ENCODE measurements around the gene SORCS1. TPM values are rescaled to one million over a fixed set of nuclear protein-coding genes. Genes with fewer than 3 reads are reported as not detected.
A peak's percentile ranks its signal among the peaks of the same experiment; 100 is the strongest.

SORCS1 gene
- total RNA-seq, 1 experiment from 2014 or later: not detected

DNA sequence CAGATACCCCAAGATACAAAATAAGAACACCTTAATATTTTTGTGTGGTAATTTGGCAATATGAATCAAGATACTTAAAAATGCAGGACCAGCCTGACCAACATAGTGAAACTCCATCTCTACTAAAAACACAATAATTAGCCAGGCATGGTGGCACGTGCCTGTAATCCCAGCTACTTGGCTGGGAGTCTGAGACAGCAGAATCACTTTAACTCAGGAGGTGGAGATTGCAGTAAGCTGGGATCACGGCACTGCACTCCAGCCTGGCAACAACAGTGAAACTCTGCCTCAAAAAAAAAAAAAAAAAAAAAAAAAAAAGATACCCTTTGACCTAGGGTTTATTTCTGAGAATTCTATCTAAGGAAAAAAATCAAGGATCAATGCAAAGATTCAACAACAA lies 450.7 kb downstream of the SORCS1 start:
- ChIA-PET CTCF (no interaction called here), POLR2A (no interaction called here)
- H3K36me3 Mint-ChIP-seq (ENCODE audit: insufficient read depth, unreplicated experiment): no peaks in the 10 kb centered on the region
- no peak for DNase-seq
- no TSS peak for BruUV-seq (replicated peaks)
- no peak for TF ChIP-seq CTCF (IDR thresholded peaks at IDR 0.05; ENCODE audit: insufficient read depth in 1 of 2, low read depth in 1 of 2, low read length in 1 of 2, severe bottlenecking in 1 of 2, unreplicated experiment in 1 of 2)
- no peak overlapping the region for H3K4me3 Mint-ChIP-seq (ENCODE audit: unreplicated experiment)
- H3K27me3 Mint-ChIP-seq (ENCODE audit: insufficient read depth, unreplicated experiment): peaks cover 4% of the 10 kb centered on the region
- no peak overlapping the region for H3K27ac Mint-ChIP-seq (ENCODE audit: unreplicated experiment)
- no peaks in the 10 kb centered on the region for H3K36me3 ChIP-seq (ENCODE audit: control insufficient read depth, insufficient read depth, low read length)
- no peaks in the 10 kb centered on the region for H3K4me1 ChIP-seq
- no peak overlapping the region for H3K4me3 ChIP-seq (ENCODE audit: low read depth, low read length)
- H3K27me3 ChIP-seq (replicated peaks; ENCODE audit: control insufficient read depth, insufficient read depth, low read length): no peaks in the 10 kb centered on the region
- H3K4me1 Mint-ChIP-seq (ENCODE audit: low read depth, unreplicated experiment): no peaks in the 10 kb centered on the region
- peaks cover 19% of the 10 kb centered on the region for H3K9me3 Mint-ChIP-seq (ENCODE audit: unreplicated experiment)
- intact Hi-C loops (cut with micrococcal nuclease; ENCODE audit: unreplicated experiment): no loop called here
- H3K9me3 ChIP-seq: no peaks in the 10 kb centered on the region

DNA sequence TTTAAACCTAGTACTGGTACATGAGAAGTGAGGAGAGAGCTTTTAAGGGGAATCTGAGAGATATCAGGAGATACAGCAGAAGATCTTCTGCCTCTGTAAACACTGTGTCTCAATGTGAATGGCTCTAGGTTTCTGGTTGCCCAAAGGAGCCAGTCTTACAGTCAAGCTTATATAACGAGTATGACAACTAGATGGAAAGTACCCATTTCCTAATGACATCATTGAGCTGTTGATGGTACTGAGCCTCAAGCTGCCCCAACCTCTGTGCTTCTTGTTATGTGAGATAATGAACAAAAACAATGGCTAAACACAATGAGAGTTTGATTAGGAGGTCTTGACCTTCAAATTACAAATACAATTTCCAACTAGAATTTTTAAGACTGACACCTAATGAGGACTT lies 451.5 kb downstream of the SORCS1 start:
- intact Hi-C loops (cut with micrococcal nuclease; ENCODE audit: unreplicated experiment): no loop called here
- H3K9me3 ChIP-seq: no peaks in the 10 kb centered on the region
- peaks cover 4% of the 10 kb centered on the region for H3K27me3 Mint-ChIP-seq (ENCODE audit: insufficient read depth, unreplicated experiment)
- ChIA-PET CTCF (no interaction called here), POLR2A (no interaction called here)
- no peaks in the 10 kb centered on the region for H3K36me3 Mint-ChIP-seq (ENCODE audit: insufficient read depth, unreplicated experiment)
- TF ChIP-seq CTCF (IDR thresholded peaks at IDR 0.05; ENCODE audit: insufficient read depth in 1 of 2, low read depth in 1 of 2, low read length in 1 of 2, severe bottlenecking in 1 of 2, unreplicated experiment in 1 of 2): no peak
- H3K4me1 Mint-ChIP-seq (ENCODE audit: low read depth, unreplicated experiment): no peaks in the 10 kb centered on the region
- H3K36me3 ChIP-seq (ENCODE audit: control insufficient read depth, insufficient read depth, low read length): no peaks in the 10 kb centered on the region
- no peak overlapping the region for H3K4me3 ChIP-seq (ENCODE audit: low read depth, low read length)
- DNase-seq: no peak
- H3K4me1 ChIP-seq: no peaks in the 10 kb centered on the region
- H3K27me3 ChIP-seq (replicated peaks; ENCODE audit: control insufficient read depth, insufficient read depth, low read length): no peaks in the 10 kb centered on the region
- H3K9me3 Mint-ChIP-seq (ENCODE audit: unreplicated experiment): peaks cover 11% of the 10 kb centered on the region
- BruUV-seq (replicated peaks): no TSS peak
- H3K4me3 Mint-ChIP-seq (ENCODE audit: unreplicated experiment): no peak overlapping the region
- no peak overlapping the region for H3K27ac Mint-ChIP-seq (ENCODE audit: unreplicated experiment)

- Mint-ChIP-seq H3K27me3 (ENCODE audit: insufficient read depth, unreplicated experiment) (peaks cover 4% of the 10 kb centered on the region), H3K4me3 (ENCODE audit: unreplicated experiment) (no peak overlapping the region), H3K9me3 (ENCODE audit: unreplicated experiment) (peaks cover 5% of the 10 kb centered on the region), H3K36me3 (ENCODE audit: insufficient read depth, unreplicated experiment) (no peaks in the 10 kb centered on the region), H3K27ac (ENCODE audit: unreplicated experiment) (no peak overlapping the region), H3K4me1 (ENCODE audit: low read depth, unreplicated experiment) (no peaks in the 10 kb centered on the region)
- BruUV-seq (replicated peaks): no TSS peak
- no peaks in the 10 kb centered on the region for H3K36me3 ChIP-seq (ENCODE audit: control insufficient read depth, insufficient read depth, low read length)
- no peaks in the 10 kb centered on the region for H3K4me1 ChIP-seq
- ChIA-PET POLR2A (no interaction called here), CTCF (no interaction called here)
- no peaks in the 10 kb centered on the region for H3K27me3 ChIP-seq (replicated peaks; ENCODE audit: control insufficient read depth, insufficient read depth, low read length)
- intact Hi-C loops (cut with micrococcal nuclease; ENCODE audit: unreplicated experiment): no loop called here
- H3K9me3 ChIP-seq: no peaks in the 10 kb centered on the region
- peak; percentile 62 to 66 for TF ChIP-seq CTCF (IDR thresholded peaks at IDR 0.05; ENCODE audit: insufficient read depth in 1 of 2, low read depth in 1 of 2, low read length in 1 of 2, severe bottlenecking in 1 of 2, unreplicated experiment in 1 of 2)
- H3K4me3 ChIP-seq (ENCODE audit: low read depth, low read length): no peak overlapping the region
- peak; percentile 47 to 58 for DNase-seq
Measured at GRCh38 chr10:106711313-106711906, 453.1 kb downstream of the SORCS1 start.

Data from Caco-2 (cell line).